PC-9 (cell line): ENCODE data around the gene CLEC18C.
"Not testable (repeated sequence)": the region's sequence is repeated elsewhere in the genome, so short reads cannot be mapped to it uniquely, and the experiment has no call there.

ENCODE experiments used
- CTCF ChIP-seq: fragments of 200-600 bp; sonication (generic); conservative IDR thresholded peaks from 2 replicates; pipeline ENCODE4 v1.6.1; 2017; ENCODE audit warnings: mixed run types, antibody characterized with exemption, mild to moderate bottlenecking, moderate library complexity
- EZH2 ChIP-seq: fragments of 200-600 bp; sonication (generic); IDR thresholded peaks from 2 replicates; pipeline ENCODE4 v1.8.0; 2017; ENCODE audit warnings: antibody characterized with exemption, low read depth

- not testable (repeated sequence) for TF ChIP-seq CTCF, EZH2
Measured at GRCh38 chr16:70126226-70126625, 47.4 kb upstream of the CLEC18C start.
